Esophagus squamous epithelium (tissue), 4 donors: ENCODE measurements around the gene GLYAT.

Experiments used
- POLR2A ChIP-seq, 4 donors: fragments of 450-650 bp; IDR thresholded peaks; one replicate each; pipeline ENCODE4 v1.6.1; 2017; ENCODE audit warnings: antibody characterized with exemption in 4 of 4, mild to moderate bottlenecking in 4 of 4, moderate library complexity in 3 of 4
- TF ChIP-seq, protein P1 (sequence below), 6 experiments: fragments of 450-650 bp in 4 of 6; fragments of 200-600 bp in 2 of 6; sonication (generic) in 2 of 6; IDR thresholded peaks; one replicate each; pipeline ENCODE4 v1.5.1; 2016 to 2019; ENCODE audit warnings: antibody characterized with exemption in 6 of 6, mild to moderate bottlenecking in 4 of 6, moderate library complexity in 4 of 6

DNA sequence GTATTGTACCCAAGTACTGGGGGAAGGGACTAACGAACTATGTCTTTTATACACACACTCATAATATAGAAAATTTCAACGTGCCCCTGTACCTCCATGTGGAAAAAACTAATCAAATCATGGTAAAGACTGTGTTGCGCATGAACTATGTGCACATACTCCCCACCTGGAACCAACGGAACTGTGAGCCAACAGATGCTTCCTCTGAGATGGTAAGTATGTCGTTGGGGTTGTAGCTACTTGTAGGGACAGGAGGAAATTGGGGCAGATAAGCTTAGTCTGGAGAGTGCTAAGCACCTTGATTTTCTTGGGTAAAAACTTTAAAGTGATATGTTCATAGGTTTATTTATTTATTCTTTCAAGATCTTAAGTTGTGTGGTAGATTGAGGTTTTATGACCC is 40.1 kb downstream of the GLYAT start:
- TF ChIP-seq, protein P1, sequence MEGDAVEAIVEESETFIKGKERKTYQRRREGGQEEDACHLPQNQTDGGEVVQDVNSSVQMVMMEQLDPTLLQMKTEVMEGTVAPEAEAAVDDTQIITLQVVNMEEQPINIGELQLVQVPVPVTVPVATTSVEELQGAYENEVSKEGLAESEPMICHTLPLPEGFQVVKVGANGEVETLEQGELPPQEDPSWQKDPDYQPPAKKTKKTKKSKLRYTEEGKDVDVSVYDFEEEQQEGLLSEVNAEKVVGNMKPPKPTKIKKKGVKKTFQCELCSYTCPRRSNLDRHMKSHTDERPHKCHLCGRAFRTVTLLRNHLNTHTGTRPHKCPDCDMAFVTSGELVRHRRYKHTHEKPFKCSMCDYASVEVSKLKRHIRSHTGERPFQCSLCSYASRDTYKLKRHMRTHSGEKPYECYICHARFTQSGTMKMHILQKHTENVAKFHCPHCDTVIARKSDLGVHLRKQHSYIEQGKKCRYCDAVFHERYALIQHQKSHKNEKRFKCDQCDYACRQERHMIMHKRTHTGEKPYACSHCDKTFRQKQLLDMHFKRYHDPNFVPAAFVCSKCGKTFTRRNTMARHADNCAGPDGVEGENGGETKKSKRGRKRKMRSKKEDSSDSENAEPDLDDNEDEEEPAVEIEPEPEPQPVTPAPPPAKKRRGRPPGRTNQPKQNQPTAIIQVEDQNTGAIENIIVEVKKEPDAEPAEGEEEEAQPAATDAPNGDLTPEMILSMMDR (IDR thresholded peaks at IDR 0.05) = no peak
- no peak for TF ChIP-seq POLR2A (IDR thresholded peaks at IDR 0.05)
